ENCODE measurements around the gene PTPRN2.

GRCh38 chr7:158458716-158459282 is 128.8 kb downstream of the PTPRN2 start:
- no peak for TF ChIP-seq CTCF (conservative IDR thresholded peaks at IDR 0.05; ENCODE audit: low read length)
- TF ChIP-seq EZH2phosphoT487 (IDR thresholded peaks at IDR 0.05; ENCODE audit: borderline replicate concordance, low read depth, low read length) = no peak

Data from OCI-LY7 (cell line).